ENCODE data around the gene AUTS2.

- TF ChIP-seq GATA2 (IDR thresholded peaks at IDR 0.05; ENCODE audit: low read depth, low read length) (no peak), GATA3 (IDR thresholded peaks at IDR 0.05; ENCODE audit: low read depth, low read length) (0 out of 2 replicates have a peak, but pooled peaks have one; percentile 27)
These were observed 782.2 kb downstream of the AUTS2 start for GRCh38 chr7:70380421-70381015.
